GM12873 (cell line): ENCODE measurements around the gene DNM1L.

Experiments used
- CTCF ChIP-seq: IDR thresholded peaks from 2 replicates; pipeline ENCODE4 v1.5.1; 2012; ENCODE audit warnings: low read depth, mild to moderate bottlenecking, moderate library complexity, low read length, control low read depth; ENCODE audit not compliant: insufficient read depth; ENCODE audit errors: missing control alignments

The DNM1L gene

DNA sequence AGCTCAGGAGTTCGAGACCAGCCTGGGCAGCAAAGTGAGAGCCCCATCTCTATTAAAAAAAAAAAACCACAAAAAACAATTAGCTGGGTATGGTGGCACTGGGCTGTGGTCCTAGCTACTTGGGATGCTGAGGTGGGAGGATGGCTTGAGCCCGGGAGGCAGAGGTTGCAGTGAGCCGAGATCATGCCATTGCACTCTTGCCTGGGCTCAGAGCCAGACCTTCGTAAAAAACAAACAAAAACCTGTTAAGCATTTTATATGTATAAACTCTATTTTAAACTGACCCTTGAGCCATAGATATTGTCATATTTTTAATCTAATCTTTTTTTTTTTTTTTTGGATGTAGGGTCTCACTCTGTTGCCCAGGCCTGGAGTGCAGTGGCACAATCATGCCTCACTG lies 35.7 kb downstream of the DNM1L start:
- no peak for TF ChIP-seq CTCF

DNA sequence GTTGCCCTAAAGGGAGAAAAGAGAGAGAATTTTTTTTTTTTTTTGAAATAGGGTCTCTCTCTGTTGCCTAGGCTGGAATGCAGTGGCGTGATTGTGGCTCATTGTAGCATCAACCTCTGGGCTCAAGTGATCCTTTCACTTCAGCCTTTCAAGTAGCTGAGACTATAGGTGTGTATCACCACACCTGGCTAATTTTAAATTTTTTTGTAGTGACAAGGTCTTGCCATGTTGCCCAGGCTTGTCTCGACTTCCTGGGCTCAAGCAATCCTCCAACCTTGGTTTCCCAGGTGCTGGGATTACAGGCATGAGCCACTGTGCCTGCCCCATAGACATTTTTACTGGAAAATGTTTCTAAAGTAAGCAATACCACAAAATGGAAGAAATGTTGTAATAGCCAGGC lies 39.8 kb downstream of the DNM1L start:
- TF ChIP-seq CTCF, result no peak

DNA sequence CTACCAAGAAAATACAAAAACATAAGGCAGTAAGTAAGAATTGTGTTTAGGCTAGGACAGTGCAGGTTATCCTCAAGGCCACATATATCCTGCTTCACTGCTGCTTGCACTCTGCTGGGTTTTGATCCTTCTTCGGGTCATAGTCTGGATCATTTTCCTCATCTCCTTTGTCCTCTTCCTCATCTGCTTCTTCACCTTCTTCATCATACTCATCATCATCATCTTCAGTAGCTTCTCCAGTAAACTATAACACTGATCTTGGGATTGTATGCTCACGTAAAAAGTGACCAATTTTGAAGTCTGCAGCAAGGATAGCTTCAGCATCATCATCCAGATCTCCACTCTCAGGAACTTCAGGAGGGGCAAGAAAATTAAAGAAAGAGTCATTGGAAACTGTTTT lies 47.2 kb downstream of the DNM1L start:
- no peak for TF ChIP-seq CTCF

- no peak for TF ChIP-seq CTCF
Observed at GRCh38 chr12:32727237-32727636, 48.1 kb downstream of the DNM1L start.

- no peak for TF ChIP-seq CTCF
Observed at GRCh38 chr12:32734952-32735351, 55.9 kb downstream of the DNM1L start.

- no peak for TF ChIP-seq CTCF
Observed at GRCh38 chr12:32736445-32736844, 57.3 kb downstream of the DNM1L start.

- TF ChIP-seq CTCF, result no peak
Observed at GRCh38 chr12:32737715-32738114, 58.6 kb downstream of the DNM1L start.
